IMR-90 (cell line): ENCODE results near the gene ATP10A.

Experiments used
- BHLHE40 ChIP-seq: fragments of 150-350 bp; IDR thresholded peaks from 2 replicates; pipeline ENCODE4 v1.6.1; 2016; ENCODE audit warnings: mild to moderate bottlenecking, low read depth, low read length
- CEBPB ChIP-seq: IDR thresholded peaks from 2 replicates; pipeline ENCODE4 v1.6.1; 2012; ENCODE audit warnings: low read depth, low read length, improper control_type of control experiment
- CTCF ChIP-seq: conservative IDR thresholded peaks from 2 replicates; pipeline ENCODE4 v1.5.1; 2012; ENCODE audit warnings: mild to moderate bottlenecking, low read depth, low read length, improper control_type of control experiment
- FOS ChIP-seq: fragments of 150-350 bp; IDR thresholded peaks from 2 replicates; pipeline ENCODE4 v1.6.1; 2016; ENCODE audit warnings: low read depth, low read length
- MAZ ChIP-seq: IDR thresholded peaks from 2 replicates; pipeline ENCODE4 v1.6.1; 2012; ENCODE audit warnings: low read depth, mild to moderate bottlenecking, low read length, improper control_type of control experiment, moderate library complexity, borderline replicate concordance
- MXI1 ChIP-seq: IDR thresholded peaks from 2 replicates; pipeline ENCODE4 v1.6.1; 2012; ENCODE audit warnings: low read depth, mild to moderate bottlenecking, low read length, moderate library complexity, borderline replicate concordance
- NFE2L2 ChIP-seq: fragments of 150-350 bp; IDR thresholded peaks from 2 replicates; pipeline ENCODE4 v1.6.1; 2016; ENCODE audit warnings: low read depth, mild to moderate bottlenecking, low read length
- POLR2A ChIP-seq: IDR thresholded peaks from 2 replicates; pipeline ENCODE4 v1.6.1; 2012; ENCODE audit warnings: mild to moderate bottlenecking, low read depth, low read length
- RAD21 ChIP-seq: IDR thresholded peaks from 2 replicates; pipeline ENCODE4 v1.6.1; 2012; ENCODE audit warnings: low read length, improper control_type of control experiment
- RCOR1 ChIP-seq: IDR thresholded peaks from 2 replicates; pipeline ENCODE4 v1.6.1; 2012; ENCODE audit warnings: mild to moderate bottlenecking, low read length, improper control_type of control experiment; ENCODE audit not compliant: insufficient replicate concordance
- RFX5 ChIP-seq: IDR thresholded peaks from 2 replicates; pipeline ENCODE4 v1.8.0; 2012; ENCODE audit warnings: low read depth, mild to moderate bottlenecking, low read length, moderate library complexity
- SMC3 ChIP-seq: fragments of 150-350 bp; IDR thresholded peaks from 2 replicates; pipeline ENCODE4 v1.6.1; 2016; ENCODE audit warnings: low read depth, mild to moderate bottlenecking, antibody characterized with exemption, low read length, moderate library complexity
- TF ChIP-seq, protein P1 (sequence below): fragments of 150-350 bp; IDR thresholded peaks from 2 replicates; pipeline ENCODE4 v1.6.1; 2016; ENCODE audit warnings: low read depth, mild to moderate bottlenecking, low read length, moderate library complexity, borderline replicate concordance
- TF ChIP-seq, protein P2 (sequence below): fragments of 150-350 bp; IDR thresholded peaks from 2 replicates; pipeline ENCODE4 v1.6.1; 2017; ENCODE audit warnings: mild to moderate bottlenecking, antibody characterized with exemption, low read length, low read depth

DNA sequence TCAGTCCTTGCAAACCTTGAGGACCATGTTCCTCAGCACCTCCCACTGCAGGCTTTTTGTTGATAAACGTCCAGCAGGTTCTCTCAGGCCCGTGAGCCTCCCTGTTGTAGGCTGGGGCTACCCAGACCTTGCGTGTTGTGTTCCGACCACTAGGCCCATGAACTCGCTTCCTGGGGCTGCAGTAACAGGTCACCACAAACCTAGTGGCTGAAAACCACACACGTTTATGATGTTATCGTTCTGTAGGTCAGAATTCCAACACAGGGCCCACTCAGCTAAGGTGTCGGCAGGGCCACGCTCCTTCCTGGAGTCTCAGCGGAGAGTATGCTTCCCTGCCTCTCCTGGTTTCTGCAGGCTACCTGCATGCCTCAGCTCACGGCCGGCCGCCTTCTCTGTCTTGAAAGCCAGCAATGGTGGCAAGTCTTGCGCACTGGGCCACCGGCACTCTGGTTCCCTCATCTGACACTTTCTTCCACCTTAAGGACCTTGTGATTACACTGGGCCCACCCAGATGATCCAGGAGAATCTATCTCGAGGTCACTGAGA, 60.8 kb downstream of the ATP10A start:
- TF ChIP-seq SMC3 = no peak
- no peak for TF ChIP-seq POLR2A
- TF ChIP-seq MAZ = no peak
- no peak for TF ChIP-seq CTCF
- TF ChIP-seq RCOR1 = no peak
- no peak for TF ChIP-seq NFE2L2
- TF ChIP-seq FOS = no peak
- TF ChIP-seq RAD21 = no peak
- TF ChIP-seq, protein P1, sequence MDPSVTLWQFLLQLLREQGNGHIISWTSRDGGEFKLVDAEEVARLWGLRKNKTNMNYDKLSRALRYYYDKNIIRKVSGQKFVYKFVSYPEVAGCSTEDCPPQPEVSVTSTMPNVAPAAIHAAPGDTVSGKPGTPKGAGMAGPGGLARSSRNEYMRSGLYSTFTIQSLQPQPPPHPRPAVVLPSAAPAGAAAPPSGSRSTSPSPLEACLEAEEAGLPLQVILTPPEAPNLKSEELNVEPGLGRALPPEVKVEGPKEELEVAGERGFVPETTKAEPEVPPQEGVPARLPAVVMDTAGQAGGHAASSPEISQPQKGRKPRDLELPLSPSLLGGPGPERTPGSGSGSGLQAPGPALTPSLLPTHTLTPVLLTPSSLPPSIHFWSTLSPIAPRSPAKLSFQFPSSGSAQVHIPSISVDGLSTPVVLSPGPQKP = no peak
- TF ChIP-seq, protein P2, sequence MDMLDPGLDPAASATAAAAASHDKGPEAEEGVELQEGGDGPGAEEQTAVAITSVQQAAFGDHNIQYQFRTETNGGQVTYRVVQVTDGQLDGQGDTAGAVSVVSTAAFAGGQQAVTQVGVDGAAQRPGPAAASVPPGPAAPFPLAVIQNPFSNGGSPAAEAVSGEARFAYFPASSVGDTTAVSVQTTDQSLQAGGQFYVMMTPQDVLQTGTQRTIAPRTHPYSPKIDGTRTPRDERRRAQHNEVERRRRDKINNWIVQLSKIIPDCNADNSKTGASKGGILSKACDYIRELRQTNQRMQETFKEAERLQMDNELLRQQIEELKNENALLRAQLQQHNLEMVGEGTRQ = no peak
- TF ChIP-seq MXI1 = no peak
- no peak for TF ChIP-seq RFX5
- TF ChIP-seq BHLHE40 = no peak
- no peak for TF ChIP-seq CEBPB
